ENCODE results near the gene DTX1. TPM values are rescaled to one million over a fixed set of nuclear protein-coding genes. Genes with fewer than 3 reads are reported as not detected.

The DTX1 gene
- total and polyA plus RNA-seq, 4 donors = 1.3 to 4.9 (median 2.2) TPM

GRCh38 chr12:113113397-113113796 lies 56.9 kb downstream of the DTX1 start:
- no peaks in the 10 kb centered on the region for H3K4me1 ChIP-seq (ENCODE audit: control insufficient read depth in 5 of 5, insufficient read depth in 5 of 5, low read length in 5 of 5)
- no peak for DNase-seq
- H3K9ac ChIP-seq (ENCODE audit: insufficient read depth in 1 of 2, low read length in 2 of 2) = no peak overlapping the region
- ATAC-seq (ENCODE audit: insufficient read depth, low FRiP score) = no peak
- no peaks in the 10 kb centered on the region for H3K36me3 ChIP-seq (ENCODE audit: control insufficient read depth in 4 of 4, insufficient read depth in 4 of 4, low read length in 4 of 4)
- WGBS, 2 donors = 64 to 81% methylated on average over 2 of the region's 2 CpGs
- no peak for TF ChIP-seq CTCF (IDR thresholded peaks at IDR 0.05; ENCODE audit: control extremely low read depth, extremely low read depth)
- no peak overlapping the region for H3K27ac ChIP-seq (ENCODE audit: low read depth in 1 of 2, low read length in 1 of 2)
- H3K27me3 ChIP-seq (ENCODE audit: control insufficient read depth in 3 of 3, insufficient read depth in 3 of 3, low read length in 2 of 3) = peaks cover 0 to 4% (median 2%) of the 10 kb centered on the region in 3 donors
- no peaks in the 10 kb centered on the region for H3K9me3 ChIP-seq (ENCODE audit: control insufficient read depth in 4 of 4, insufficient read depth in 3 of 4, low read length in 3 of 4)
- no peak overlapping the region for H3K4me3 ChIP-seq

GRCh38 chr12:113114447-113115178 lies 58.1 kb downstream of the DTX1 start:
- WGBS, 2 donors = 88% methylated on average over 19 of the region's 19 CpGs
- TF ChIP-seq CTCF (IDR thresholded peaks at IDR 0.05; ENCODE audit: control extremely low read depth, extremely low read depth) = no peak

GRCh38 chr12:113115455-113116126 lies 59.1 kb downstream of the DTX1 start:
- TF ChIP-seq CTCF (IDR thresholded peaks at IDR 0.05; ENCODE audit: control extremely low read depth, extremely low read depth) = no peak
- DNase-seq (no peak), ATAC-seq (ENCODE audit: insufficient read depth, low FRiP score) (no peak)
- H3K27ac ChIP-seq (ENCODE audit: low read depth in 1 of 2, low read length in 1 of 2) = no peak overlapping the region
- WGBS, 2 donors = 86 to 91% methylated on average over 22 of the region's 22 CpGs
- H3K36me3 ChIP-seq (ENCODE audit: control insufficient read depth in 4 of 4, insufficient read depth in 4 of 4, low read length in 4 of 4) = no peaks in the 10 kb centered on the region
- H3K9me3 ChIP-seq (ENCODE audit: control insufficient read depth in 4 of 4, insufficient read depth in 3 of 4, low read length in 3 of 4) = no peaks in the 10 kb centered on the region
- no peak overlapping the region for H3K9ac ChIP-seq (ENCODE audit: insufficient read depth in 1 of 2, low read length in 2 of 2)
- H3K4me1 ChIP-seq (ENCODE audit: control insufficient read depth in 5 of 5, insufficient read depth in 5 of 5, low read length in 5 of 5) = no peaks in the 10 kb centered on the region
- H3K27me3 ChIP-seq (ENCODE audit: control insufficient read depth in 3 of 3, insufficient read depth in 3 of 3, low read length in 2 of 3) = peaks cover 0 to 4% (median 2%) of the 10 kb centered on the region in 3 donors
- H3K4me3 ChIP-seq = no peak overlapping the region

More at GRCh38 chr12:113114447-113115178, 58.1 kb downstream of the DTX1 start:
- Histone ChIP-seq H3K27ac (ENCODE audit: low read depth in 1 of 2, low read length in 1 of 2) (no peak overlapping the region), H3K9ac (ENCODE audit: insufficient read depth in 1 of 2, low read length in 2 of 2) (no peak overlapping the region), H3K4me3 (no peak overlapping the region), H3K36me3 (ENCODE audit: control insufficient read depth in 4 of 4, insufficient read depth in 4 of 4, low read length in 4 of 4) (no peaks in the 10 kb centered on the region), H3K27me3 (ENCODE audit: control insufficient read depth in 3 of 3, insufficient read depth in 3 of 3, low read length in 2 of 3) (peaks cover 0 to 4% (median 2%) of the 10 kb centered on the region in 3 donors), H3K4me1 (ENCODE audit: control insufficient read depth in 5 of 5, insufficient read depth in 5 of 5, low read length in 5 of 5) (no peaks in the 10 kb centered on the region), H3K9me3 (ENCODE audit: control insufficient read depth in 4 of 4, insufficient read depth in 3 of 4, low read length in 3 of 4) (no peaks in the 10 kb centered on the region)
- no peak for ATAC-seq (ENCODE audit: insufficient read depth, low FRiP score)
- DNase-seq = no peak

Data from lung (tissue), 12 donors.